DMS153 treated with DMSO at 0.1 percent for 48 hours (cell line): ENCODE results near the gene POLR3B.
A peak's percentile ranks its signal among the peaks of the same experiment; 100 is the strongest.
"Not testable (repeated sequence)": the region's sequence is repeated elsewhere in the genome, so short reads cannot be mapped to it uniquely, and the experiment has no call there.

Experiments
- DNase-seq: peaks from one replicate; lab custom pipeline; 2025; ENCODE audit not compliant: unreplicated experiment; lab: John Stamatoyannopoulos, UW

Gene POLR3B

GRCh38 chr12:106357549-106358395, at the start of gene POLR3B:
POLR3B (plus strand) TSS chr12:106357748; CDS start chr12:106357880, 132 bp downstream.
- DNase-seq, result peak; percentile 96

GRCh38 chr12:106308121-106308520, 49.4 kb upstream of the POLR3B start:
- no peak for DNase-seq

GRCh38 chr12:106308611-106309010, 48.9 kb upstream of the POLR3B start:
- no peak for DNase-seq

GRCh38 chr12:106309671-106310505, 47.7 kb upstream of the POLR3B start:
- no peak for DNase-seq

DNA sequence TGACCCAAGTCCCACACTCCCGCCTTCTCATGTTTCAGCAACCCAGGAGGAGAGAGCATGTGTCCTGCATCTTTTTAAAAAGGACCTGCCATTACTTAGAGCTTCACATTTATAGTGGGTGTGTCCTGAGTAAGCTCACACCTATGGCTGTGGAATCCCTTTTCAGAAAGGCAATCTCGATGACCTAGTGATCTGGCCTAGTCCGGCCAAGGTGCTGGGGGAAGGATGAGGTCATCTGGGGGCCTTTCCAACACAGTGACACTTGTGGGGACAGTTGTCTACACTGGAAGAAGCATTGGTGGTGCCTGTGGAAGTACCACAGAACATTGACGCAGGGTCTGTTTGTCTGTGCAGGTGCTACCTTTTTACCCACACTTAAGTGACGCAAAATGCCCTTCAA, 46.9 kb upstream of the POLR3B start:
- DNase-seq, result no peak

DNA sequence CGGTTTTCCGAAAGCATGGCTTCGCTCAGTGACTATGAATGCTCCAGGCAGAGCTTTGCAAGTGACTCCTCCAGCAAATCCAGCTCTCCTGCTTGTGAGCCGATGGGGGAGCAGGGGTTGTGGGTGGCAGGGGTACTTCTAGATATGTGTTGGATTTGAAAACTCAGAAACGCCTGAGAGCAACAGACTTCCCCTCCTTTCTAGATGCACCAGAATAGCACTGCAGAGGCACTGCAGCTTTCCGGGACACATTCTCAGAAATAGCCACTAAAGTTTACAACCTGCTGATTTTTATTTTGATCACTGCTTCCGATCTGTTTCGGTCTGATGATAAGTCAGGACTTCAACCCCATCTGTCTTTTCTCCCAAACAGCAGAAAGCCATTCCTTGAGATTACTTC, 46.4 kb upstream of the POLR3B start:
- no peak for DNase-seq

DNA sequence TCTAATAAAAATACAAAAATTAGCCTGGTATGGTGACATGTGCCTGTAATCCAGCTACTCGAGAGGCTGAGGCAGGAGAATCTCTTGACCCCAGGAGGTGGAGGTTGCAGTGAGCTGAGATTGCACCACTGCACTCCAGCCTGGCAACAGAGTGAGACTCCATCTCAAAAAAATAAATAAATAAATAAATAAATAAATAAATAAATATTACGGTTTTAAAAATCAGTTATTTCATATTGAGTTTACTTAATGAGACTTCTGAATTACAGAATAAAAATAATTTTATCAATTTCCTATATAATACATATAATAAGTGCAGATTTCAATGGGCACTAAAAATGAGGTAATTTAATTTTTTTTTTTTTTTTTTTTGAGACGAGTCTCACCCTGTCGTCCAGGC, 44.1 kb upstream of the POLR3B start:
- DNase-seq, result not testable (repeated sequence)

DNA sequence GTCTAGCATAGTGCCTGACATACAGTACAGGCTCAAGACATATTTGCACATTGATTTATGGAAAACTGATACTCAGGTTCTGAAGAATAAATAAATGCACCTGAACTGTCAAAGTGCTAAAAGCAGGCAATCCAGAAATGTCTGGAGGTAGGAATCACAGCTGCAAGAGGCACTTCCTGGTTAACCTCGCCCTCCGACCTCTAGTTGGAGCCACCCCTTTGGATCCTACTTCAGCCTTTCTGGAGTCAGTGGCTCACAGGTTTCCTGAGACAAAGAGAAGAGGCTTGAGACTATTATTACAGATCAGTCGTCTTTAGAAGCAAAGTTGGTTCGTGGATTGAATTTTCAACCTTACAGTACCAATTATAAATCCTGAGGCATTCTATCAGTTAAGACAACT, 42.0 kb upstream of the POLR3B start:
- no peak for DNase-seq

- no peak for DNase-seq
Observed at GRCh38 chr12:106317406-106318082, 40.0 kb upstream of the POLR3B start.

- DNase-seq, result no peak
Observed at GRCh38 chr12:106321139-106321850, 36.3 kb upstream of the POLR3B start.

GRCh38 chr12:106323537-106323936, 34.0 kb upstream of the POLR3B start:
- DNase-seq, result no peak

DNA sequence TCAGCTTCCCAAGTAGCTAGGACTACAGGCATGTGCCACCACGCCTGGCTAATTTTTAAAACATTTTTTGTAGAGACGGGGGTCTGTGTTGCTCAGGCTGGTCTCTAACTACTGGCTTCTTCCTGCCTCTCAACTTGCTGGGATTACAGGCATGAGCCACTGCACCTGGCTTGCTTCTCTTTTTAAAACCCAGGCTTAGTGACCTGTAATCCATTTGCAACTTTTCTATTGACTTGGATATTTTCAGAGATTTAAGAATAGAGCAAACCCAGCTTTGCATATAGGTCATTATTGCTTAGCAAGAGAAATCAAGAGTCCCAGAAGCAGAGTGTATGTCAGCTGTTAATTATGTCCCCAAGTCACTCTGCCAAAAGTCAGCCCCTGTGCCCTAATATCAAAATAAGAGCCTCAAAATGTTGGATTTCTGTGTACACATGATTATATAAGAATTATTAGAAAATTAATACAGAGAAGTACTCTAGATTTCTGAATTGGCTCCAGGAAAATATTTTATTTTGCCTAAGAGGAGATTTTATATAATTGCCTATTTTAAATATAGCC, 30.2 kb upstream of the POLR3B start:
- DNase-seq, result no peak

- no peak for DNase-seq
Observed at GRCh38 chr12:106328735-106329134, 28.8 kb upstream of the POLR3B start.

DNA sequence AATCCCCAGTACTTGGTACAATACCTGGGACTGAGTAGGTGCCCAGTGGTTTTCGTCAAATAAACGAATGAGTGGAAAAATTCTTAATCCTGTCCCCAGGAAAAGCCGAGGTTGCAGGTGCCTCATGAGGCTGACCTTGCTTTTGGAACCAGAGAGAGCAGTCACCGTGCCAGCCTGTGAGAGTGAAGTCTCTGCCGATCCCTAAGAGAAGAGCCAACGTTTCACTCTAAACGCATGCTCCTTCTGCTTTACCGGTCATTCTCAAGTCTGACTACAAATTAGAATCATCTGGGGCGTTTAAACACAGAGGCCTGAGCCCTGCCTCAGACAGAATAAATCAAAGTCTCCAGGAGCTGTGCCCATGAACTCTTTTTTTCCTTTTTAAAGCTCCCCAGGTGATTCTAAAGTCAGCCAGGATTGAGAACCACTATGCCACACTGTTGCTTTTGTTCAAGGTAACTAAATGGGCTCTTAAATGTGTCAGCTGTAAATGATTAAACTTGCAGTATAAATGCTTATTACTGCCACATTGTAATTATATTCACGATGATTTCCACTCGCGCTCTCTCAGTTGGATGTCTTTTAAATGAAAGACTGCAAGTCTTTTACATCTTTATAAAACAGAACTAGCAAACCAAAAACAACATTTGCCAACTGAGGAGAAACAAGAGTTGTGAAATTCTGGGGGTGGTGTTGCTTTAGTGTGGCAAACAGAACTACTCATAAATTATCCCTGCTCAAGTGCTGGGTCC, 28.1 kb upstream of the POLR3B start:
- no peak for DNase-seq

GRCh38 chr12:106331599-106331998, 25.9 kb upstream of the POLR3B start:
- DNase-seq, result no peak

GRCh38 chr12:106332536-106332935, 25.0 kb upstream of the POLR3B start:
- DNase-seq, result no peak

DNA sequence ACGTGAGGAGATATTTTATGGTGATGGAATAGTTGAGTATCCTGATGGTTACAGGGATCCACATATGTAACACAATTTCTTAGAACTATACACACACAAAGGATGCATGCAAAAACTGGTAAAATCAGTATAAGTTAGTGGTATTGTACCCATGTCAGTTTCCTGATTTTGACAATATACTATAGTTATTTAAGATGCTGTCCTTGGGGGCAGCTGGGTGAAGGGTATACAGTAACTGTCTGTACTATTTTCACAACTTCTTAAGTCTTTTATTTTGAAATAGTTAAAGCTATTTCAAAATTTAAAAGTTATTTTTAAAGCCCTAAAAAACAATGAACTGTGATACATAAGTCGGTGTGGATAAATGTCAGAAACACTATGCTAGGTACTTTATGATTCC, 24.5 kb upstream of the POLR3B start:
- no peak for DNase-seq

DNA sequence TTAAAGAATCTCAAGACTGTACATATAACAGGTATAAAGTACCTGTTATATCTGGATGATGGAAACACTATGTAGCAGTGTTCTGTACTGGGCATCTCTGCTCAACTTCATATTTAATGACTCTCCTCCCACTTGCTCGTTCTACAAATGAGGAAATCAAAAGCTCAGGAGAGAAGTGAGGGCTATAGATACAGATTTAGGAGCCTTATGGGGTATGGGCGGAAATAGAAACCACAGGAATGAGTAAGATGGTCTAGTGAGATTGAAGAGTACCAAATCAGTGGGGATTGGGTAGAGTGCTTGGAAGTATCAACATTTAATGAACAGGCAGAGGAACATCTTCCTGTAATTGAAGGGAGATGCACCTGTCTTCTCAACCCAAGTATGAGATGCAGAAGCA, 23.8 kb upstream of the POLR3B start:
- DNase-seq, result no peak

DNA sequence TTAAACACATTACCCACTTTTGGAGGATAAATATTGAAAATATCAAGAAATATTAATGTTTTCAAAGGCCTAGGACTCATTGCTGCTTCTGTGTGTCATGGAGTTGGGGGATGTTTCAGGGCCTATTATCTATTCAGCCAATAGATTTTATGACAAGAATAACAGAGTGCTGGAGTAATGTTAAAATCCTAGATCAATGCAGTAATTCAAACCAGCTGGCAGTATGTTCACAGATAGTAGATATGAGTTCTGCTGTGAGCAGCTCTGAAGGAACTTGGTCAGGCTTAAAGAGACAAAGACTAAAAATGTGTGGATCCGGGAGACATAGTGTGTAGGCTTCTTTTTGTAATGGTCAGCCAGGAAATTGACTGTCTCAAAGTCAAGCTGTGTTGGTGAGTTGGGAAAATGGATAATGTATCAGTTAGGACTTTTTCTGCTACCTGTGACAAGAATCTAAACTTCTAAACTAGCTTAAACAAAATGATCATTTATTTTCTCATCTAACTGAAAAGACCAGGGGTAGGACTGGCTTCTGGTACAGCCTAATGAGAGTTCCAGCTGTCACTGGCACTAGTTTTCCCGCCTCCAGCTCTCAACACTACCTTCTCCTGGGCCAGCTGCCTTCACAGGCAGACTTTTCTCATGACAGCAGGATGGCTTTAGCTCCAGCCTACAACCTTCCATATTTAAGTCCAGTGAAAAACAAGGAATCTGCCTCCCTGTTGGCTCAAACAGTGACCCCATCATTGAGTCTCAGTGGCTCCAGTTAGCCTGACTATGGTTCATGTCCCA, 16.3 kb upstream of the POLR3B start:
- DNase-seq, result no peak
